ENCODE measurements around the gene GDF10. TPM values are rescaled to one million over a fixed set of nuclear protein-coding genes. Genes with fewer than 3 reads are reported as not detected.

GDF10 gene
- total RNA-seq, 4 donors from 2014 or later, result 0.29 to 12.6 (median 0.57) TPM

- Histone ChIP-seq H3K9me3 (no peaks in the 10 kb centered on the region), H3K4me1 (peaks cover 0 to 8% (median 0%) of the 10 kb centered on the region in 3 donors), H3K36me3 (no peaks in the 10 kb centered on the region), H3K27me3 (peaks cover 0 to 13% (median 0%) of the 10 kb centered on the region in 4 donors), H3K27ac (no peak overlapping the region), H3K4me3 (no peak overlapping the region)
- TF ChIP-seq POLR2A (IDR thresholded peaks at IDR 0.05) (no peak), CTCF (IDR thresholded peaks at IDR 0.05) (no peak)
- DNase-seq, result no peak
- intact Hi-C loops (cut with DNase I), result no loop called here
- WGBS, 2 donors, result 60 to 81% methylated on average over 3 of the region's 3 CpGs
Observed at GRCh38 chr10:47330804-47331203, 30.8 kb downstream of the GDF10 start.

GRCh38 chr10:47331491-47331890 lies 31.5 kb downstream of the GDF10 start:
- no peak for TF ChIP-seq CTCF (IDR thresholded peaks at IDR 0.05)
- TF ChIP-seq POLR2A (IDR thresholded peaks at IDR 0.05), result no peak
- Histone ChIP-seq H3K36me3 (no peaks in the 10 kb centered on the region), H3K4me1 (peaks cover 0 to 1% (median 0%) of the 10 kb centered on the region in 3 donors), H3K27me3 (peaks cover 0 to 20% (median 0%) of the 10 kb centered on the region in 4 donors), H3K4me3 (no peak overlapping the region), H3K9me3 (no peaks in the 10 kb centered on the region), H3K27ac (no peak overlapping the region)
- DNase-seq, result no peak
- 92 to 100% methylated on average over 2 to 5 of the region's 9 CpGs for WGBS, 2 donors
- intact Hi-C loops (cut with DNase I), result no loop called here

GRCh38 chr10:47331954-47332353 lies 32.0 kb downstream of the GDF10 start:
- H3K4me3 ChIP-seq, result no peak overlapping the region
- H3K27ac ChIP-seq, result no peak overlapping the region
- intact Hi-C loops (cut with DNase I), result no loop called here
- no peak for DNase-seq
- H3K9me3 ChIP-seq, result no peaks in the 10 kb centered on the region
- H3K4me1 ChIP-seq, result no peaks in the 10 kb centered on the region
- H3K27me3 ChIP-seq, result peaks cover 0 to 20% (median 0%) of the 10 kb centered on the region in 4 donors
- 47 to 74% methylated on average over 2 to 3 of the region's 7 CpGs for WGBS, 2 donors
- no peaks in the 10 kb centered on the region for H3K36me3 ChIP-seq
- TF ChIP-seq POLR2A (IDR thresholded peaks at IDR 0.05) (no peak), CTCF (IDR thresholded peaks at IDR 0.05) (no peak)

GRCh38 chr10:47332371-47332770 lies 32.4 kb downstream of the GDF10 start:
- H3K4me1 ChIP-seq, result no peaks in the 10 kb centered on the region
- DNase-seq, result no peak
- TF ChIP-seq CTCF (IDR thresholded peaks at IDR 0.05) (no peak), POLR2A (IDR thresholded peaks at IDR 0.05) (no peak)
- intact Hi-C loops (cut with DNase I), result no loop called here
- peaks cover 0 to 20% (median 0%) of the 10 kb centered on the region in 4 donors for H3K27me3 ChIP-seq
- no peak overlapping the region for H3K4me3 ChIP-seq
- 68 to 71% methylated on average over 2 to 3 of the region's 3 CpGs for WGBS, 2 donors
- H3K27ac ChIP-seq, result no peak overlapping the region
- H3K36me3 ChIP-seq, result no peaks in the 10 kb centered on the region
- no peaks in the 10 kb centered on the region for H3K9me3 ChIP-seq

- intact Hi-C loops (cut with DNase I), result no loop called here
- no peak for DNase-seq
- WGBS, 2 donors, result 87 to 94% methylated on average over 3 of the region's 3 CpGs
- no peak overlapping the region for H3K27ac ChIP-seq
- peaks cover 0 to 20% (median 0%) of the 10 kb centered on the region in 4 donors for H3K27me3 ChIP-seq
- H3K4me1 ChIP-seq, result no peaks in the 10 kb centered on the region
- TF ChIP-seq POLR2A (IDR thresholded peaks at IDR 0.05) (no peak), CTCF (IDR thresholded peaks at IDR 0.05) (no peak)
- H3K36me3 ChIP-seq, result no peaks in the 10 kb centered on the region
- no peak overlapping the region for H3K4me3 ChIP-seq
- no peaks in the 10 kb centered on the region for H3K9me3 ChIP-seq
Observed at GRCh38 chr10:47332946-47333345, 32.9 kb downstream of the GDF10 start.

Data from esophagus squamous epithelium (tissue), 5 donors.